ENCODE data around the gene HMHB1. TPM values are rescaled to one million over a fixed set of nuclear protein-coding genes. Genes with fewer than 3 reads are reported as not detected.

Gene HMHB1
- total RNA-seq, 2 donors from 2014 or later: not detected

GRCh38 chr5:143769026-143769786 is 42.8 kb upstream of the HMHB1 start:
- 94% methylated on average over 4 of the region's 5 CpGs; no CpG with 5 or more reads in 1 of the 2 experiments for WGBS, 2 experiments (ENCODE audit: insufficient coverage in 1 of 2, insufficient read length in 1 of 2)
- H3K27me3 Mint-ChIP-seq (ENCODE audit: insufficient read depth): no peaks in the 10 kb centered on the region
- Histone ChIP-seq H3K36me3 (ENCODE audit: control insufficient read depth, insufficient read depth, low read length) (no peaks in the 10 kb centered on the region), H3K4me3 (ENCODE audit: low read length) (no peak overlapping the region), H3K27ac (ENCODE audit: low read depth, low read length) (no peak overlapping the region), H3K27me3 (ENCODE audit: control insufficient read depth, insufficient read depth, low read length, poor library complexity, severe bottlenecking) (no peaks in the 10 kb centered on the region), H3K4me1 (ENCODE audit: control insufficient read depth, insufficient read depth, low read length) (peaks cover 2% of the 10 kb centered on the region), H3K9ac (ENCODE audit: extremely low read depth, low read length, poor library complexity, severe bottlenecking) (no peak overlapping the region), H3K9me3 (ENCODE audit: control insufficient read depth, low read length) (no peaks in the 10 kb centered on the region)
- TF ChIP-seq CTCF (conservative IDR thresholded peaks at IDR 0.05): no peak
- peaks cover 22% of the 10 kb centered on the region for H3K4me1 Mint-ChIP-seq
- peaks cover 4% of the 10 kb centered on the region for H3K9me3 Mint-ChIP-seq
- peaks cover 2% of the 10 kb centered on the region for H3K36me3 Mint-ChIP-seq (ENCODE audit: low read depth)
- no peak overlapping the region for H3K4me3 Mint-ChIP-seq
- DNase-seq: no peak
- H3K27ac Mint-ChIP-seq: no peak overlapping the region

- DNase-seq: no peak
- H3K27ac Mint-ChIP-seq: no peak overlapping the region
- peaks cover 2% of the 10 kb centered on the region for H3K4me1 ChIP-seq (ENCODE audit: control insufficient read depth, insufficient read depth, low read length)
- peaks cover 2% of the 10 kb centered on the region for H3K36me3 Mint-ChIP-seq (ENCODE audit: low read depth)
- no peaks in the 10 kb centered on the region for H3K36me3 ChIP-seq (ENCODE audit: control insufficient read depth, insufficient read depth, low read length)
- peaks cover 16% of the 10 kb centered on the region for H3K4me1 Mint-ChIP-seq
- no peak overlapping the region for H3K9ac ChIP-seq (ENCODE audit: extremely low read depth, low read length, poor library complexity, severe bottlenecking)
- H3K9me3 Mint-ChIP-seq: peaks cover 4% of the 10 kb centered on the region
- no peak for TF ChIP-seq CTCF (conservative IDR thresholded peaks at IDR 0.05)
- H3K27ac ChIP-seq (ENCODE audit: low read depth, low read length): no peak overlapping the region
- no peak overlapping the region for H3K4me3 ChIP-seq (ENCODE audit: low read length)
- no peak overlapping the region for H3K4me3 Mint-ChIP-seq
- no peaks in the 10 kb centered on the region for H3K9me3 ChIP-seq (ENCODE audit: control insufficient read depth, low read length)
- 80 to 94% methylated on average over 1 to 3 of the region's 3 CpGs for WGBS, 2 experiments (ENCODE audit: insufficient coverage in 1 of 2, insufficient read length in 1 of 2)
- H3K27me3 ChIP-seq (ENCODE audit: control insufficient read depth, insufficient read depth, low read length, poor library complexity, severe bottlenecking): no peaks in the 10 kb centered on the region
- H3K27me3 Mint-ChIP-seq (ENCODE audit: insufficient read depth): no peaks in the 10 kb centered on the region
These were observed 41.5 kb upstream of the HMHB1 start for GRCh38 chr5:143770450-143770849.

- Mint-ChIP-seq H3K36me3 (ENCODE audit: low read depth) (peaks cover 2% of the 10 kb centered on the region), H3K9me3 (peaks cover 4% of the 10 kb centered on the region), H3K4me1 (peaks cover 13% of the 10 kb centered on the region), H3K4me3 (no peak overlapping the region), H3K27ac (no peak overlapping the region), H3K27me3 (ENCODE audit: insufficient read depth) (no peaks in the 10 kb centered on the region)
- 86 to 90% methylated on average over 4 of the region's 4 CpGs for WGBS, 2 experiments (ENCODE audit: insufficient coverage in 1 of 2, insufficient read length in 1 of 2)
- Histone ChIP-seq H3K9ac (ENCODE audit: extremely low read depth, low read length, poor library complexity, severe bottlenecking) (no peak overlapping the region), H3K9me3 (ENCODE audit: control insufficient read depth, low read length) (no peaks in the 10 kb centered on the region), H3K4me3 (ENCODE audit: low read length) (no peak overlapping the region), H3K36me3 (ENCODE audit: control insufficient read depth, insufficient read depth, low read length) (no peaks in the 10 kb centered on the region), H3K27me3 (ENCODE audit: control insufficient read depth, insufficient read depth, low read length, poor library complexity, severe bottlenecking) (no peaks in the 10 kb centered on the region), H3K4me1 (ENCODE audit: control insufficient read depth, insufficient read depth, low read length) (peaks cover 2% of the 10 kb centered on the region), H3K27ac (ENCODE audit: low read depth, low read length) (no peak overlapping the region)
- no peak for DNase-seq
- no peak for TF ChIP-seq CTCF (conservative IDR thresholded peaks at IDR 0.05)
These were observed 40.8 kb upstream of the HMHB1 start for GRCh38 chr5:143771189-143771588.
